HCT116 (cell line): ENCODE results near the gene LRFN2. TPM values are rescaled to one million over a fixed set of nuclear protein-coding genes. Genes with fewer than 3 reads are reported as not detected.

ENCODE experiments used
- ATAC-seq: fragments of 200-7000 bp; cut with Tn5 transposase; 2 replicates; pipeline ENCODE4 v1.9.1; 2020; ENCODE audit warnings: mild to moderate bottlenecking, moderate library complexity
- BruUV-seq: library from RNA; stranded (reverse); fragments of 400-500 nt; replicated peaks from 2 replicates; lab custom pipeline; 2021; lab: Mats Ljungman, UMichigan
- CTCF ChIA-PET: fragments of 300-600 bp; sonication (Branson Sonifier 250); formaldehyde crosslinking; loops from one replicate; lab custom pipeline; 2021; ENCODE audit warnings: antibody characterized with exemption; lab: Charles Lee
- POLR2A ChIA-PET: fragments of 300-600, 350-600 bp; sonication (Branson Sonifier 250); formaldehyde crosslinking; loops from one replicate; lab custom pipeline; 2021; ENCODE audit warnings: antibody characterized with exemption; lab: Charles Lee
- RAD21 ChIA-PET, 2 experiments: fragments of 300-600 bp; sonication (Branson Sonifier 250); formaldehyde crosslinking; loops; one replicate each; lab custom pipeline; 2023; ENCODE audit warnings: low total read pairs in 2 of 2; ENCODE audit not compliant: uncharacterized antibody in 2 of 2, unreplicated experiment in 2 of 2, low non-redundant PET in 1 of 2; lab: Charles Lee
- DNase-seq: peaks from one replicate; pipeline ENCODE4 v3.0.0-alpha.2; 2010; ENCODE audit warnings: low read depth, low spot score
- H2AFZ ChIP-seq: fragments of 200-600 bp; shearing (Covaris generic), sonication (generic); 2 replicates; pipeline ENCODE4 v1.6.1; 2017; ENCODE audit warnings: low read depth, mixed run types, mixed read lengths, antibody characterized with exemption, low read length; ENCODE audit not compliant: poor library complexity, severe bottlenecking
- H3K27ac ChIP-seq: 2 replicates; pipeline ENCODE4 v1.5.1; 2012; ENCODE audit warnings: low read depth, low read length
- H3K27me3 ChIP-seq: fragments of 200-600 bp; sonication (generic); 2 replicates; pipeline ENCODE4 v1.6.1; 2016; ENCODE audit warnings: mixed run types, low read length, mixed read lengths; ENCODE audit not compliant: insufficient read depth
- H3K36me3 ChIP-seq, 2 experiments: fragments of 200-500 bp in 1 of 2; fragments of 200-600 bp in 1 of 2; sonication (Bioruptor generic) in 1 of 2; sonication (generic) in 1 of 2; 2 replicates each; pipeline versions ENCODE4 v1.5.1 to v1.6.1; 2014 to 2016; ENCODE audit warnings: low read length in 2 of 2, inconsistent platforms in 1 of 2, mixed read lengths in 1 of 2, mixed run types in 1 of 2; ENCODE audit not compliant: insufficient read depth in 2 of 2, control insufficient read depth in 1 of 2
- H3K4me1 ChIP-seq, 2 experiments: fragments of 200-600 bp in 1 of 2; sonication (generic) in 1 of 2; 2 replicates each; pipeline versions ENCODE4 v1.5.1 to v1.6.1; 2012 to 2017; ENCODE audit warnings: low read length in 2 of 2, inconsistent platforms in 1 of 2, mild to moderate bottlenecking in 1 of 2, mixed read lengths in 1 of 2, mixed run types in 1 of 2, moderate library complexity in 1 of 2; ENCODE audit not compliant: insufficient read depth in 2 of 2, control insufficient read depth in 1 of 2
- H3K4me2 ChIP-seq: fragments of 200-600 bp; sonication (generic); 2 replicates; pipeline ENCODE4 v1.6.1; 2017; ENCODE audit warnings: mixed run types, low read length, mixed read lengths
- H3K4me3 ChIP-seq, 2 experiments: fragments of 200-600 bp in 1 of 2; sonication (generic) in 1 of 2; replicated peaks in 1 of 2; 2 replicates each; pipeline ENCODE4 v1.5.1; 2011 to 2016; ENCODE audit warnings: low read length in 2 of 2, control low read depth in 1 of 2, low read depth in 1 of 2, mild to moderate bottlenecking in 1 of 2, mixed read lengths in 1 of 2, mixed run types in 1 of 2
- H3K79me2 ChIP-seq: fragments of 200-600 bp; sonication (generic); 2 replicates; pipeline ENCODE4 v1.6.1; 2017; ENCODE audit warnings: mild to moderate bottlenecking, mixed run types, low read length, moderate library complexity, mixed read lengths; ENCODE audit not compliant: insufficient read depth
- H3K9ac ChIP-seq: fragments of 200-600 bp; sonication (generic); 2 replicates; pipeline ENCODE4 v1.6.1; 2016; ENCODE audit warnings: low read length, mixed read lengths
- H3K9me2 ChIP-seq: fragments of 200-600 bp; sonication (generic), shearing (Covaris generic); 2 replicates; pipeline ENCODE4 v1.6.1; 2017; ENCODE audit warnings: mixed run types, mild to moderate bottlenecking, moderate library complexity; ENCODE audit not compliant: insufficient read depth
- H3K9me3 ChIP-seq, 2 experiments: fragments of 200-500 bp in 1 of 2; fragments of 200-600 bp in 1 of 2; sonication (Bioruptor generic) in 1 of 2; sonication (generic) in 1 of 2; 2 replicates each; pipeline ENCODE4 v1.6.1; 2014 to 2017; ENCODE audit warnings: low read length in 2 of 2, mixed read lengths in 2 of 2, inconsistent platforms in 1 of 2, low read depth in 1 of 2, mild to moderate bottlenecking in 1 of 2, mixed run types in 1 of 2, moderate library complexity in 1 of 2; ENCODE audit not compliant: control insufficient read depth in 1 of 2, insufficient read depth in 1 of 2
- H4K20me1 ChIP-seq: fragments of 200-600 bp; sonication (generic), shearing (Covaris generic); 2 replicates; pipeline ENCODE4 v1.6.1; 2017; ENCODE audit warnings: mixed run types, mild to moderate bottlenecking, moderate library complexity; ENCODE audit not compliant: insufficient read depth
- ATF3 ChIP-seq: IDR thresholded peaks from 2 replicates; pipeline ENCODE4 v1.6.1; 2012
- CBX3 ChIP-seq: IDR thresholded peaks from 2 replicates; pipeline ENCODE4 v1.6.1; 2012; ENCODE audit warnings: low read depth
- CEBPB ChIP-seq: IDR thresholded peaks from 2 replicates; pipeline ENCODE4 v1.6.1; 2012; ENCODE audit warnings: low read depth
- EGR1 ChIP-seq: IDR thresholded peaks from 2 replicates; pipeline ENCODE4 v1.6.1; 2012; ENCODE audit warnings: low read depth
- EZH2phosphoT487 ChIP-seq: fragments of 200-600 bp; IDR thresholded peaks from 2 replicates; pipeline ENCODE4 v1.6.1; 2018; ENCODE audit warnings: antibody characterized with exemption, borderline replicate concordance
- FOSL1 ChIP-seq: IDR thresholded peaks from 2 replicates; pipeline ENCODE4 v1.6.1; 2012; ENCODE audit warnings: low read depth
- JUND ChIP-seq: IDR thresholded peaks from 2 replicates; pipeline ENCODE4 v1.6.1; 2012
- POLR2AphosphoS5 ChIP-seq: IDR thresholded peaks from 2 replicates; pipeline ENCODE4 v1.6.1; 2011; ENCODE audit warnings: mild to moderate bottlenecking, low read depth, low read length, moderate library complexity
- RAD21 ChIP-seq: IDR thresholded peaks from 2 replicates; pipeline ENCODE4 v1.6.1; 2012; ENCODE audit warnings: low read depth, mild to moderate bottlenecking
- SP1 ChIP-seq: IDR thresholded peaks from 2 replicates; pipeline ENCODE4 v1.6.1; 2012; ENCODE audit warnings: low read depth
- SRF ChIP-seq: IDR thresholded peaks from 2 replicates; pipeline ENCODE4 v1.6.1; 2012; ENCODE audit warnings: low read depth
- TCF7L2 ChIP-seq: IDR thresholded peaks from 2 replicates; pipeline ENCODE4 v1.7.0; 2011; ENCODE audit warnings: borderline replicate concordance, inconsistent platforms; ENCODE audit not compliant: insufficient read depth, insufficient read length; ENCODE audit errors: extremely low read depth
- YY1 ChIP-seq: IDR thresholded peaks from 2 replicates; pipeline ENCODE4 v1.6.1; 2011; ENCODE audit warnings: low read length, low read depth, moderate library complexity, mild to moderate bottlenecking; ENCODE audit not compliant: insufficient replicate concordance; ENCODE audit errors: extremely low read depth
- ZFX ChIP-seq: fragments of 450-650 bp; IDR thresholded peaks from 2 replicates; pipeline ENCODE4 v1.6.1; 2017
- ZNF274 ChIP-seq: fragments of 200-500 bp; sonication (Bioruptor generic); IDR thresholded peaks from 2 replicates; pipeline ENCODE4 v1.6.1; 2014; ENCODE audit warnings: mild to moderate bottlenecking, low read depth, low read length, inconsistent platforms
- intact Hi-C: fragments of 100-400 bp; cut with micrococcal nuclease; formaldehyde crosslinking; loops from 2 replicates; pipeline ENCODE4 v1.10.0; 2022
- total RNA-seq: library from RNA; stranded (reverse); gene quantifications from one replicate; pipeline ENCODE4 v1.2.1, GENCODE V29; 2021; ENCODE audit not compliant: unreplicated experiment
- TF ChIP-seq, protein P1 (sequence below): IDR thresholded peaks from 2 replicates; pipeline ENCODE4 v1.6.1; 2012
- TF ChIP-seq, protein P2 (sequence below): IDR thresholded peaks from 2 replicates; pipeline ENCODE4 v1.6.1; 2012; ENCODE audit warnings: low read depth

LRFN2 gene
- total RNA-seq, 1 experiment from 2014 or later: not detected

GRCh38 chr6:40585223-40585622, 1.9 kb downstream of the LRFN2 start:
- Histone ChIP-seq H3K9me2 (no peaks in the 10 kb centered on the region), H4K20me1 (no peaks in the 10 kb centered on the region), H3K9me3 (no peaks in the 10 kb centered on the region), H3K9ac (no peak overlapping the region), H3K4me1 (peaks cover 0 to 12% of the 10 kb centered on the region in 2 experiments; a peak in 2 of 4 replicates), H3K4me2 (no peak overlapping the region), H3K4me3 (no peak overlapping the region), H3K79me2 (no peaks in the 10 kb centered on the region)
- no peak for DNase-seq
- CTCF ChIA-PET: interaction anchor here (1.4 kb wide), 1 partner anchor 257 kb away, joined by 3 read pairs; no protein-coding TSS in a partner anchor
- TF ChIP-seq JUND (no peak), ATF3 (no peak), YY1 (no peak), SRF (no peak), FOSL1 (no peak), EGR1 (no peak), ZFX (no peak), TCF7L2 (no peak), ZNF274 (no peak), CBX3 (no peak), SP1 (no peak), CEBPB (no peak)
- TF ChIP-seq, protein P1, sequence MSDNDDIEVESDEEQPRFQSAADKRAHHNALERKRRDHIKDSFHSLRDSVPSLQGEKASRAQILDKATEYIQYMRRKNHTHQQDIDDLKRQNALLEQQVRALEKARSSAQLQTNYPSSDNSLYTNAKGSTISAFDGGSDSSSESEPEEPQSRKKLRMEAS: no peak
- TF ChIP-seq, all 23 proteins: peak for 0
- Histone ChIP-seq H3K27me3 (peaks cover 11% of the 10 kb centered on the region), H2AFZ (no peak overlapping the region), H3K36me3 (no peaks in the 10 kb centered on the region), H3K27ac (no peak overlapping the region)
- ChIA-PET POLR2A (no interaction called here), RAD21 (no interaction called here)
- no peak for ATAC-seq
- BruUV-seq: no TSS peak
- intact Hi-C loops: no loop called here

DNA sequence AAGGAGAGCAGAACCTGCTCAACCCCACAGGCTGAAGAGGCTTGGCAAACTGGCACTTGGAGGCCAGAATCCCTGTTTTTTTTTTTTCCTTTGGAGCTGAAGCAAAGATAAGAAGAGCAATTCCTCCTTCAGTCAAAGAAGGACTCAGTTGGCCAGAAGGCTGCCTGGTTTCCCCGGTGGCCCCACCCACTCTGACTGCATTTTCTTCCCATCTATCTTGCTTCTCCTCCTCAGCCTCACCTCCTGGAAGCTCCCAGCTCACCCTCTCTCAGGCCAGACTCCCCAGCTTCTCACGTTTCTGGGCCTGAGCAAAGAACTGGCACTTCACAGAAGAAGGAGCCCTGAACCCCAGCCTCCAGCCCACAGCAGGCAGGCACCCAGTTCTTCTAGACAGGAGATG, 2.4 kb downstream of the LRFN2 start:
- RAD21 ChIA-PET: no interaction called here
- no peak for DNase-seq
- POLR2A ChIA-PET: no interaction called here
- H3K27me3 ChIP-seq: peaks cover 9% of the 10 kb centered on the region
- no peak overlapping the region for H3K4me3 ChIP-seq
- H2AFZ ChIP-seq: no peak overlapping the region
- no peak overlapping the region for H3K4me2 ChIP-seq
- no peaks in the 10 kb centered on the region for H3K9me3 ChIP-seq
- no peaks in the 10 kb centered on the region for H3K79me2 ChIP-seq
- no TSS peak for BruUV-seq
- H3K9me2 ChIP-seq: no peaks in the 10 kb centered on the region
- no peak overlapping the region for H3K9ac ChIP-seq
- no peaks in the 10 kb centered on the region for H3K36me3 ChIP-seq
- H3K27ac ChIP-seq: no peak overlapping the region
- ATAC-seq: no peak
- no peaks in the 10 kb centered on the region for H4K20me1 ChIP-seq
- intact Hi-C loops: no loop called here
- CTCF ChIA-PET: interaction anchor here (1.4 kb wide), 1 partner anchor 256 kb away, joined by 3 read pairs; no protein-coding TSS in a partner anchor
- H3K4me1 ChIP-seq: peaks cover 0 to 12% of the 10 kb centered on the region in 2 experiments; a peak in 2 of 4 replicates
- TF ChIP-seq ZNF274: no peak
- TF ChIP-seq, protein P2, sequence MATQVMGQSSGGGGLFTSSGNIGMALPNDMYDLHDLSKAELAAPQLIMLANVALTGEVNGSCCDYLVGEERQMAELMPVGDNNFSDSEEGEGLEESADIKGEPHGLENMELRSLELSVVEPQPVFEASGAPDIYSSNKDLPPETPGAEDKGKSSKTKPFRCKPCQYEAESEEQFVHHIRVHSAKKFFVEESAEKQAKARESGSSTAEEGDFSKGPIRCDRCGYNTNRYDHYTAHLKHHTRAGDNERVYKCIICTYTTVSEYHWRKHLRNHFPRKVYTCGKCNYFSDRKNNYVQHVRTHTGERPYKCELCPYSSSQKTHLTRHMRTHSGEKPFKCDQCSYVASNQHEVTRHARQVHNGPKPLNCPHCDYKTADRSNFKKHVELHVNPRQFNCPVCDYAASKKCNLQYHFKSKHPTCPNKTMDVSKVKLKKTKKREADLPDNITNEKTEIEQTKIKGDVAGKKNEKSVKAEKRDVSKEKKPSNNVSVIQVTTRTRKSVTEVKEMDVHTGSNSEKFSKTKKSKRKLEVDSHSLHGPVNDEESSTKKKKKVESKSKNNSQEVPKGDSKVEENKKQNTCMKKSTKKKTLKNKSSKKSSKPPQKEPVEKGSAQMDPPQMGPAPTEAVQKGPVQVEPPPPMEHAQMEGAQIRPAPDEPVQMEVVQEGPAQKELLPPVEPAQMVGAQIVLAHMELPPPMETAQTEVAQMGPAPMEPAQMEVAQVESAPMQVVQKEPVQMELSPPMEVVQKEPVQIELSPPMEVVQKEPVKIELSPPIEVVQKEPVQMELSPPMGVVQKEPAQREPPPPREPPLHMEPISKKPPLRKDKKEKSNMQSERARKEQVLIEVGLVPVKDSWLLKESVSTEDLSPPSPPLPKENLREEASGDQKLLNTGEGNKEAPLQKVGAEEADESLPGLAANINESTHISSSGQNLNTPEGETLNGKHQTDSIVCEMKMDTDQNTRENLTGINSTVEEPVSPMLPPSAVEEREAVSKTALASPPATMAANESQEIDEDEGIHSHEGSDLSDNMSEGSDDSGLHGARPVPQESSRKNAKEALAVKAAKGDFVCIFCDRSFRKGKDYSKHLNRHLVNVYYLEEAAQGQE: no peak
- TF ChIP-seq CBX3: no peak
- no peak for TF ChIP-seq CEBPB
- TF ChIP-seq EZH2phosphoT487: no peak
- TF ChIP-seq POLR2AphosphoS5: no peak
- TF ChIP-seq ZFX: no peak
- no peak for TF ChIP-seq SRF
- TF ChIP-seq FOSL1: no peak
- TF ChIP-seq ATF3: no peak
- no peak for TF ChIP-seq SP1
- no peak for TF ChIP-seq YY1
- no peak for TF ChIP-seq RAD21
